NCI-H2196 treated with DMSO at 0.1 percent for 48 hours (cell line): ENCODE data around the gene TMEM203.
"Not testable (repeated sequence)": the region's sequence is repeated elsewhere in the genome, so short reads cannot be mapped to it uniquely, and the experiment has no call there.

Source experiments
- DNase-seq: peaks from one replicate; lab custom pipeline; 2025; ENCODE audit not compliant: unreplicated experiment; lab: John Stamatoyannopoulos, UW

The TMEM203 gene, protein sequence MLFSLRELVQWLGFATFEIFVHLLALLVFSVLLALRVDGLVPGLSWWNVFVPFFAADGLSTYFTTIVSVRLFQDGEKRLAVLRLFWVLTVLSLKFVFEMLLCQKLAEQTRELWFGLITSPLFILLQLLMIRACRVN

DNA sequence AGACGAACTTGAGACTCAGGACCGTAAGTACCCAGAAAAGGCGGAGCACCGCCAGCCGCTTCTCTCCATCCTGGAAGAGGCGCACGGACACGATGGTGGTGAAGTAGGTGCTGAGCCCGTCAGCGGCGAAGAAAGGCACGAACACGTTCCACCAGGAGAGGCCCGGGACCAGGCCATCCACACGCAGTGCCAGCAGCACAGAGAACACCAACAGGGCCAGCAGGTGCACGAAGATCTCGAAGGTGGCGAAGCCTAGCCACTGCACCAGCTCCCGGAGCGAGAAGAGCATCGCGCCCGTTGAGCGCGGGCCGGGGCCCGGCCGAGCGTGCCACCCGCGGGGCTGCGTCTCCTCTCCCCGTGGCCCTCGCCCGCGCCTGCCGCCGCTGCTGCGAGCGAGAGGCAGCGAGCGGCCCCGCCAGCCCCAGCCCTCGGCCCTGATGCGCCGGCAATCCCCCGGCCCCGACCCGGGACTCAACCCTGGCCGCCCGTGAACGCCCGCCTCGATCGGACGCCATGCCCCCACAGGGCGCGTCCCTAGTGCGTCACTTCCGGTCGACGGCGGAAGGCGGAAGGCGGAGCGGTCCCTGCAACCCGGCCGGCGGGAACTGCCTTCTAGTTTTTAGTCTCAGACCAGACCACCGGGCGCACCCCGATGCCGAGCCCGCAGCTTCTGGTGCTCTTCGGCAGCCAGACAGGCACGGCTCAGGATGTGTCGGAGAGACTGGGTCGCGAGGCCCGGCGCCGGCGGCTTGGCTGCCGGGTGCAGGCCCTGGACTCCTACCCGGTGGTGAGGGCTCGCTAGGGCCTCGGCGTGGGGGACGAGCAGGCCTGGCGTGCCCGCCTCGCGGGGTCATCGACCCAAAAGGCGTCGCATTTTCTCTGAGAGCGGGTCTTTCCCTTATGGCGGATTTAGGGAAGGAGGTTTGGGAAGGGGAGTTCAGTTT lies at the start of gene TMEM203, which contains the start of gene NDOR1:
Gene TMEM203 (minus strand): TSS at position 523 of the 944 bp plus-strand sequence. CDS start 234 bp downstream, at position 289.
Gene NDOR1 (plus strand): TSS at position 575 of the 944 bp plus-strand sequence. CDS start 78 bp downstream, at position 653.
- DNase-seq, result peak; percentile 58

DNA sequence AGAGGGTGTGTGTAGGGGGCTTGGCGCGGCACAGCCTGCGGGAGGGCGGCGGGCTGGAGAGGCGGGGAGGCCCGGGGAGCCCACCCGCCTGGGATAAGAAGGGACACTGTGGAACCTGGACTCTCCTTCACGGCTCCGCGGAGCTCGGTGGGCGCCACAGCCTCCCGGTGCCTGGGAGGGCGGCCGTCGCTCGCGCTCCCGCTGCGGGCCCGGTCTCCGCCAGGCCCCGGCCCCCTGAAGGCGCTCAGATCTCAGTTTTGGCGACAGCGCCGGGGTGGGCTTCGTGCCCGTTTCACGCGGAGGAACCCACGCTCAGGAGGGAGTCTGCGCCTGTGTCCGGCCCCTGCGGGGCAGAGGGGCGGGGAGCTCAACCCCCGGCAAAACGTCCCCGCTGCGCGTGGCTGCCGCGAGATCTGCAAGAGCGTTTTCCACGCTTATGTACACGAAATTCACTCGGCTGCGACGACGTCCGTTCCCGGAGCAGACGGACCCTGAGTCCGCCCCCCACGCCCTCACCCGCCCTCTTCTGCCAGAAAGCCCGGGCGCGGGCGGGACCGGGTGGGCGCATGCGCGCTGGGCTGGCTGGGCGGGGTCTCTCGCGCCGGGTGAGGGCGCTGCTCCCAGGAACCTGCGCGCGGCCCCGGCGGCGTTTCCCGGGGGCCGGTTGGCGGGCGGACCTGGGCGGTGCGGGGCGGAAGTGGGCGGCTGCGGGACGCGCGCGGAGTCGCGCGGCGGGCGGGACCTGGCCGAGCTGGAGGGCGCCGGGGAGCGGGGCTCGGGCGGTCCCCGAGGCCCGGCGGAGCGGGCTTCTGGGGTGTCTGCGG lies 49.4 kb upstream of the TMEM203 start, which contains the start of gene NELFB:
Gene NELFB (plus strand): TSS at position 704 of the 824 bp plus-strand sequence.
- peak; percentile 80 for DNase-seq

DNA sequence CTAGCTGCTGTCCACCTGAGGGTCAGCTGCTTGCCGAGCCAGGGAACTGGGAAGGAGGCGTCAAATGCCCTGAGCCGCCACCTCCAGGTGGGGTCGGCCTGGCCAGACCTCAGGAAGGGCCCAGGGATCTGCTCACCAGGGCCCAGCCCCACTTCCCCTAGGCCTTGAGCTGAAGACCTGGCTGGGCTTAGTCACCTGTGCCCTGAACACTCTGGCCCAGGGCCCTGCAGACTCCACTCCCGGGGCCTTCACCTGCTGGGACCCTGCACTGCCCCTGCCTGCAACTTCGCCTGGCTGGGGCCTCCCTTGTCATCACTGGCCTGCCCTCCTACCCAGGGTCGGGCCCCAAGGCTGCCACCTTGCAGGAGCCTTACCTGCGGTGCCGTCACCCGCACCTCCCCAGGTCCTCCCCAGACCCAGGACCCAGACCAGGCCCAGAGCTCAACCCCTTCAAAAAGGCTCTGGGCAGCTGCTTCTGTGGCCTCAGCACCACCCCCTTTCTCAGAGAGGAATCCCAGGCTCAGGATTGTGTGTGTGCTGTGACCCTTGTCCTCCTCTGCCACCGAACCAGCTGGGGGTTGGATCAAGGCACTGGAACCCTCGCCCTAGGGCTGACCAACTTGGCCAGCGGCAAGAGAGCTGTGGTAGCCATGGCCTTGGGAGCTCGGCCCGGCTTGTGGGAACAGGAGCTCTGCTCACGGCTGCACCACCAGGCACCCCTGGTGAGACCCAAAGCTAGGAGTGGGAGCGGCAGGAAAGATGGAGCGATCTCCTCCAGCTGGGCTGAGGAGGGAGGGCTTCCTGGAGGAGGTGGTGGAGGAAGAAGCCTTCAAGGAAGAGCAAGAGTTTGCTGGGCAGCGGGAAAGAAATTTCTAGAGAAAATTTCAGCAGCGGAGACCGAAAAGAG lies 48.5 kb upstream of the TMEM203 start:
- DNase-seq, result no peak

DNA sequence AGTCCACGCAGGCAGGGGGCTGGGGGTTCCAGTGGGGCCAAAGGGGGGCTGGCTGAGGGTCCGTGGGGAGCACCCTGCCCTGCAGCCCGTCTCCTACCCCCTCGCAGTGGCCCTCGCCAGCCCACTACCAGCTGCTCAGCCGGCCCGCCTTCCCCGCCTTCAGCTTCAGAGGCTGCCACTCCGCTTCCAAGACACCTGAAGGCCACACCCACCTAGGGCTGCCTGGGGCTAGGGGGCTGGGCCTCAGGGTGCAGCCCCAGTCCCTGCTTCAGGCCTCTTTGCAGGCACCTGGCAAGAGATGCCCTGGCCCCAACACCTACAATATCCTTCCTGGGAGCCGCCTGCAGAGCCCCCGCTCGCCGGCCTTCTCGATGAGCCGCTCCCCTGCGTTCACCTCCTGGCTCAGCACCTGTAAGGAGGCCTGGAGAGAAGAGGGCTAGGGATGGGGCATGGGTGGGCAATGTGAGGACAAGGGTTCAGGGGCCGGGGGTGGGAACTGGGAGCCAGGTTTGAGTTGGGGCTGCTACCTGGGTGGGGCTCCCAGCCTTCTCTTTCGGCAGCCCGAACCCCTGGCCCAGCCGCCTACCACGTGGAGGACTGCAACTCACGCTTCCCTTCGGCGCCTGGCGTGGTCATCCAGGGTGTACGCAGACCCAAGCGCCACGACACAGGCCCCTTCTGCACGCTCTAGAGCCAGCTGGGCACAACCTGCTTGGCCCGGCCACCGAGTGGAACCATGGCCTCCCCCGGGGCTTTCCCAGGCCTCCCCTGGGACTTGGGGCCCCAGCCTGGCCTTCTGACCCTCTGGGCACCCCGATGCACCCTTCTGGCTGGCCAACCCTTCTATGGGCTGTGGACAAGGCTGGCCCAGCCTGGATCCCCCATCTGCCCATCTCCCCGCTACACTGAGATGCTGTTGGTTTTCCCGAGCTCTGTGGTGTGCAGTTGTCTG lies 47.4 kb upstream of the TMEM203 start:
- no peak for DNase-seq

DNA sequence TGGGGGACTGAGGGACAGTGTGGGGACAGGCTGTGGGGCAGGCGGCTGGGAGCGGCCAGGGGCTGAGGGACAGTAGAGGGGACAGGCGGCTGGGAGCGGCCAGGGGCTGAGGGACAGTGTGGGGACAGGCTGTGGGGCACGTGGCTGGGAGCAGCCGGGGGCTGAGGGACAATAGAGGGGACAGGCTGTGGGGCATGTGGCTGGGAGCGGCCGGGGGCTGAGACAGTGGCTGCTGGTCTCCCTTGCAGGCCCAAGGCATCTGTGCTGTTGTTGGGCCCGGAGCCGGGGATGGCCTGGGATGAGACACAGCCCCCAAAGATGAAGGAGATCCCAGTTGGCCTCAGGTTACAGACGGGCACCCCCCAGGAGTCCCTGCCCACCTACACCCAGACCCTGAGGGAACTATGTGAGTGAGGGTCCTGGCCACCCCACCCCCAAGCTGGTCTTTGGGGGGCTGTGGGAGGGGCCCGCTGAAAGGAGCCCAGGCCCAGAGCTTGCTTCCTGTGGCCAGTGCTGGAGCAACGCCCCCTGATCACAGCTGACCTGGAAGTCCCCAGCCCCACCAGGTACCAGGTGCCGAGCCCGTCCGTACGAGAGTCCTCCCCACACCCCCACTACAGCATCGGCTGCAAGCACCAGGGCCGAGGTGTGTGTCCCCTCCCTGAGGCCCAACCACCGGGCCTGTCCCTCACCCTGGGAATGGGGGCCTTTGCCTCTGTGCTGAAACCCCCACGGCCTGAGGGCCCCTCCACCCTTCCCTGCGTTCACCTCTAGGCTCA lies 46.2 kb upstream of the TMEM203 start:
- DNase-seq, result no peak

DNA sequence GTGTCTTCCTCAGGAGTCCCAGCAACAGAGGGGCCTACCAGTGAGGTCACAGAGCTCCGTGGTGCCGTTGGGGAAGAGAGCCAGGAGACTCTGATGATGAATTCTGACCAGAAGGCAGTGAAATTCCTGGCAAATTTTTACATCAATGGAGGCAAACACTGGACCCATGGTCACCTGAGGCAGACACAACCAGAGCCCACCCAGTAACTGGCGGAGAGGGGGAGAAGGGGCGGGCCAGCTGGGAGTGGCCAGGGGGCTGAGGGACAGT lies 45.7 kb upstream of the TMEM203 start, which contains the start of gene STPG3:
Gene STPG3 (plus strand): TSS at position 93 of the 268 bp plus-strand sequence. CDS start 1 bp downstream, at position 94.
- DNase-seq, result no peak

DNA sequence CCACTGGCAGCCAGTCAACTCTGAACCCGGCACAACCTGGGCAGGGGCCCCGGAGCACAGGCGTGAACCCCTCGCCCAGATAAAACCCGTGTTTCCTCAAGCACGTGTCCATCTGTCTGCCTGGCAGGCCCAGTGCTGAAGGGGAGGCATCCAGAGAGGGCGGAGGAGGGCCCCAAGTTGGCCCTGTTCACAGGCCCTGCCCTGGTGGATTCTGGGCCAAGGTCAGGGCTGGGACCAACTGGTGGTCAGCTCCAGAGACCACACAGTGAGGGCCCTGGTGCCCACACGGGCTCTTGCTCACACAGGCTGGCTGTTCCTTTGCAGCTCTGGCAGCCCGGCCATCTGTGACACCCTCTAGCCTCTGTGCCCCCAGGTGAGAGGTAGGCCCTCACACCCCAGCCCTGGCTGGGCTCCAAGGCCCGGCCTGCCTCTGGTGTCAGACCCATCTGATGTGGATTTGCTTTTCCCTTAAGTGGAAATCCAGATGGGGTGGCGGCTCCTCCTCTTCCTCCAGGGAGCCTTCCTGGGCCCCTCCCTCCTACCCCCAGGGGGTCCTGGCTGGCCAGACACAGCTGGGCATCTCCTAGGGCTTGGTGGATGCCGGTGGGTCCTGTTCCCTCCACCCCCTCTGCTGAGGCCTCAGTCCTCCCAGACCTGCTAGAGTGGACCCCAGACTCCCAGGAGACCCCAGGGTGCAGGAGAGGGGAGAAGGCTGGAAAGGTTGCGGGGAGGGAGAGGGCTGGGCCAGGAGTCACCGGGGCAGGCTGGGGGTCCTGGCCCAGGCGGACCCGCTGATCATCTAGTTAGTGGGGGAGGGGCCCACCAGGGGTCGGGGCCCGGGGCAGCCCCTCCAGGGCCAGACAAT lies 45.1 kb upstream of the TMEM203 start:
- DNase-seq, result no peak

DNA sequence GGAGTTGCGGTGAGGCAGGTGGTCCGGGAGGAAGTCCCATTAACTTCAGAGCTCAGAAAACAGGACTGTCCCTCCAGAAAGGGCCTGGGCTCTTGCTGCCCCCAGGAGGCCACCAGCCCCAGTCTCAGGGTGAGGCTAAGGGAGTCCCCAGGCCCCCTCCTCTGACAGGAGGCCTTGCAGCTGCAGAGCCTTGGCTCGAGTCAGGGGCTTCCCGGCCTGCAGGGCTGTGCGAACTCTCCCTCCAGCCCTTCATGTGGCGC lies 42.4 kb upstream of the TMEM203 start:
- no peak for DNase-seq

DNA sequence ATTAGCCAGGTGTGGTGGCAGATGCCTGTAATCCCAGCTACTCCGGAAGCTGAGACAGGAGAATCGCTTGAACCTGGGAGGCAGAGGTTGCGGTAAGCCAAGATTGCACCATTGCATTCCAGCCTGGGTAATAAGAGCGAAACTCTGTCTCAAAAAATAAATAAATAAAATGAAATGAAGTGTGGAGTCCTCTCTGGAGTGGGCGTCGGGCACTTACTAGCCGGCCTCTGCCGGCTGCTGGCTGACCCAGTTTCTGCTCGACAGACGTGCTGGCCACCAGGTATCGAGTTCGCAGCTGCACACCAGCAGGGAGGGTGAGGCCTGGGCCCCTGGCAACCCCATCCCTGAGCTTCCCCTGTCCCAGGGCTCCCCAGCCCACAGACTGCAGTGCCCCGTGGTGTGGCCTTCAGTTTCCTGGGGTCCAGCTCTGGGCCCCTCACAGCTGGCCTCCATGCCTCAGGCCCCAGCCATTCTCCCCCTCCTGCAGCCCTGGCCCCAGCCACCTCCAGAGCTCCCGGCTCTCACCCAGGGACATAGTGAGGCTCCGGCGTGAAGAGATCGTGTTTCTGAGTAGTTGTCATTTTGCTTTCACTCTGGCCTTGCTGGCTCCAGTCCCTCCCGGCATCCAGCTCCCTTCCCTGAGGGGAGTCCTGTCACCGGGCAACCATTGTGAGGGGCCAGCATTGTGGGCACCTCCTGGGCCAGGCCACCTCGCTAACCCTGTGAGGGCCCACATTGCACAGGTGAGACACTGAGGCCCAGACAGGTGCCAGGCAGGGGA lies 41.9 kb upstream of the TMEM203 start:
- DNase-seq, result peak; percentile 31

DNA sequence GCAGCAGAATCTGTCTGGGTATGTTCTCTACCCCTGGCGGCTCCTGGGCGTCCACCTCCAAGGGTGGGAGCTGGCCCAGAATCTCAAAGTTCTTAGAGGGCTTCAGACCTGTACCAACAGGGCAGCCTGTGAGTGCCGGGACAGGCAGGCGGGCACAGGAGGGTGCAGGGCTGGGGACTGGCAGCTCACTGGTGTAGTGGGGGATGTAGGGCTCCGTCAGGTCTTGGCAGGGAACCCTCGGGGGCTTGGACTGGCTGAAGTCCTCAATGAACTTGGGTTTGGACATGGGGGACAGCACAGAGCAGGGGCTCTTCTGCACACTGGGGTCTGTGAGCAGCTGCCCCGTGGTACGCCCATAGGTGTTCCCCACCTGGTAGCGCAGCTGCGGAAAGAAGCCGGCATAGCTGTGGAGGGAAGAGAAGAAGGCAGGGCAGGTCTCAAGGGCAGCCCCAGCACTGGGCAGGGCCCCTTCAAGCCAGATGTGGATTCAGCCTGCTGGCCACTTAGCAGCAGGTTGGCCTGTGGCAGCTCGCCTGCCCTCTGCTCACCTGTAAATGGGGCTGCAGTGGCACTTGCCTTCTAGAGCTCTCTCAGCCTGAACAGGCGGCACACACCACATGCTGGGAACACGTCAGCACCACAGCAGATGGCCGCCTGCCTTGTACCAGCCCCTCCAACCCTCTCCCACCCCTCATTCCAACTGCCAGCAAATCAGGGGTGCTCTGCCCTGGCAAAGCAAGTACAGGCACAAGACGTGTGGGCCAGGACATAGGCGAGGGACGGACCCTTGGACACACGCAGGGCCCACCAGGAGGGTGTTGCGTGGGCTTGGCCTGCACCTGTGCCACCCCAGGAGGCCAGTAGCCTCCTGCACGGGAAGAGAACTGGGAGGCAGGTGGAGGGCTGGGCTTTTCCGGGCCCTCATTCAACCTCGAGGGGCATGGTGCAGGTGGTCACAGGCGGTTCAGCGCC lies 40.3 kb upstream of the TMEM203 start:
- DNase-seq, result no peak

DNA sequence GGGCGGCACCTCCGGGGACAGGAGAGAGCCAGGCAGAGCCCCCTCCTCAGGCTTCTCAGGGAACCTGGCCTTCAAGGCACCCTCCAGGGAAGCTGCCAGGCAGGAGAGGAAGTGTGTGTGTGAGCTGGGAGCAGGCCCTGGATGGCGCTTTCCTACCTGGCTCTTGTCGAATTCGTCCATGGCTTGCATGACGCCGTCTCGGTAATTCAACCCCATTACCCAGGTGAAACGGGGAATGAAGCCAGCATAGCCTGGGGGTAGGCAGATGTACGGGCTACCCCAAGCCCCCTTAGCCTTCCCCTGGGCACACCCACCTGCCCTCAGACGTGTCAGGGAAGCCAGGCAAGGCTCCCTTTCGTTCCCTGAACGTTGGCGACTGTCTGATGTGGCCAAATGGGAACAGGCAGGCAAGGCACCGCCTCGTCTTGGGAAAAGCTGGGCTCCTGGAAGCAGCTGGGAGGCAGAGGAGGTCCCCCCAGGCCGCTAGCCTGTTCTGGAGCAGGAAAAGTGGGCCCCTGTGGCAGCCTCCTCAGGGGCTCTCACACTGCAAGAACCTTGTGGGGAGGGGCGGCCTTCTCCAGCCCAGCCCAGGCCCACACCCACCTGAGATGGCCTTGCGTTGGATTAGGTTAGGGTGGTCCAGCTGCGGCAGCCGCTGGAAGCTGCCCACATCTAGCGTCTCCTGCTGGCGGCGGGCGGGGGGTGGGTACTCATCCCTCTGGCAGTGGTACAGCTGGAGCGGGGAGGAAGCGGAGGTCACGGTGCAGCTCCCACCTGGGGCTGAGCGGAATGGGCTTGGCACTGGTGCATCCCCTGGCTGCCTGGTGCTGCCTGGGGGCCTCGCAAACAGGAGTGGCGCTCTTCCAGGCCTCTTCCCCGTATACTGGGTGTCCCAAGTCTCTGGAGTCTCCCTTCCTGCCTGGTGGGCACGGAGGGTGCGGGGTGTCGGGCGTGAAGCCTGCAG lies 39.3 kb upstream of the TMEM203 start:
- DNase-seq, result no peak

DNA sequence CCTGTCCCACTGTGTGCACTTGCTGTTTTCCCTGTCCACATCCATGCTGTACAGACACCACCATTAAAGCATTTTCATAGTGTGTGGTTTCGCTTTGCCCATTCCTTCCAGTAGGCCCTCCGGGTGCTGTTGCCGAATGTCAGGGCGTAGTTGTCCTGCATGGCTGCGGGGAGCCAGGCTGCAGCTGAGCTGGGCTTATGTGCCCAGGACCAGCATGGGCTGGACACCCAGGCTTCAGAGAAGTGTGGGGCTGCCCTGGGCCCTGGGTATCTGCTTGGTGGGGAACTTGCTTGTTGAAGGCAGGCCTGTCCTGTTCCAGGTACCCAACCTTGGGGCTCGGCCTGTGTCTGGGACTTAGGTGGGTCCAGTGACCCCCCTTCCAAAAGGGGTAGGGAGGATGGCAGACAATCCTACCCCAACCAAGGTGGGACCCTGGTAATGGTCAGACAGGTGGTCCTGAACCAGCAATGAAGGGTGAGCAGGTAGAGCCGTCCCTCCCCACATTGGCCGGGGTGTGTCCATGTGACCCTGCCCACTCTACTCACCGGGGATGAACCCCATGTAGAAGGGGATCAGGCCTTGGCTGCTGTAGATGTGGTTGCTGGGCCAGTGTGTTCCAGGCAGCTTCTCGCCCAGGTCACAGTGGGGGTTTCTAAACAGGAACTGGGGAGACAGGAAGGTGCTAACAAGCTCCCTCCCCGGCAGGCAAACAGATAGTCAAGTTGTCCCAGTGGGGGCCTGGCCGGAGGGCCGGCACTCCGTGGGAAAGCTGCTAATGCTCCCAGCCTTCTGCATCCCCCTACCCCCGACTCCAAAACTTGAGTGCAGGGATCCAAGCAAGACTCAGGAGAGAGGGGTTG lies 38.4 kb upstream of the TMEM203 start:
- DNase-seq, result no peak

DNA sequence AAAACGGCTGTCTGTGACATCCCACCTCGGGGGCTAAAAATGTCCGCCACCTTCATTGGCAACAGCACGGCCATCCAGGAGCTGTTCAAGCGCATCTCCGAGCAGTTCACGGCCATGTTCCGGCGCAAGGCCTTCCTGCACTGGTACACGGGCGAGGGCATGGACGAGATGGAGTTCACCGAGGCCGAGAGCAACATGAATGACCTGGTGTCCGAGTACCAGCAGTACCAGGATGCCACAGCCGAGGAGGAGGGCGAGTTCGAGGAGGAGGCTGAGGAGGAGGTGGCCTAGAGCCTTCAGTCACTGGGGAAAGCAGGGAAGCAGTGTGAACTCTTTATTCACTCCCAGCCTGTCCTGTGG lies 37.8 kb upstream of the TMEM203 start:
- DNase-seq, result not testable (repeated sequence)
